GM19397 (cell line): ENCODE measurements around the gene C1QTNF7.

Experiments
- ATAC-seq: cut with Tn5 transposase; IDR thresholded peaks from one replicate; pipeline ENCODE4 v1.9.1; 2021; ENCODE audit warnings: mild to moderate bottlenecking, moderate library complexity; ENCODE audit not compliant: unreplicated experiment

The C1QTNF7 gene, protein sequence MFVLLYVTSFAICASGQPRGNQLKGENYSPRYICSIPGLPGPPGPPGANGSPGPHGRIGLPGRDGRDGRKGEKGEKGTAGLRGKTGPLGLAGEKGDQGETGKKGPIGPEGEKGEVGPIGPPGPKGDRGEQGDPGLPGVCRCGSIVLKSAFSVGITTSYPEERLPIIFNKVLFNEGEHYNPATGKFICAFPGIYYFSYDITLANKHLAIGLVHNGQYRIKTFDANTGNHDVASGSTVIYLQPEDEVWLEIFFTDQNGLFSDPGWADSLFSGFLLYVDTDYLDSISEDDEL

DNA sequence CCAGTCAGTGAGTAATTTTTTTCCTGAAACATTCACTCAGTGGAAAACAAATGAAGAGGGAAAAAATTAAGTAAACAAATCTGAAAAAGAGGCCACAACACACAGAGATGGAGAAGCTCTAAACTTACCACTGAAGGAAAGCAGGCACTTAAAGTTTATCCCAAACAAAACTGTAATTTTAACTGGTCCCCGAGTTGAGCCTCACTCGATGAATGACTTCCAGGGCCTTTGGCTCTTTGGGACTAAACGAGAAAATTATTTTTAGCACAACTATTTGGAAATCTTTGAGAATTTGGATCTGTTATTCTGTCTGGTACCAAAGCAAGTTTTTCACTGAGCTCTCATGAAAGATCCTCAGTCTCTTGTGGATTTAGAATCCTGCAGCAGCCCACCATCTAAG lies at the start of gene C1QTNF7:
C1QTNF7 (plus strand) TSS at position 333 of the 400 bp plus-strand sequence. CDS start 7,711 bp downstream, outside the sequence.
- no peak for ATAC-seq

DNA sequence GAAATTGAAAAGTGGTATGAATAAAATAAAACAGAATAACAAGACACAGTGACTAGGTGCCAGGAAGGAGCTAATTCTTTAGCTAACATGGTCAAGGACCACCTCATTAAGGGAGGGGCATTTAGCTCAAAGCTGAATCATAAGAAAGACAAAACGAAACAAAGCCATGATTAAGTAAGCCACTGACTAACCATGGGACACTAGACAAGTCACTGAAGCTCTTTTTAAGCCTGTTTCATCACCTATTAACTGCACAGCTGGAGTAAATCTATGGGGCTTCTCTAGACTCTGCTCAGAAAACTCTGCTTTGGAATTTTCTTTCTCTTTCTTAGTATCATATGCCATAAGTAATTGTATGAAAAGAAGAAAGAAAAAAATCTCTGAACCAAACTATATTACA lies 49.8 kb upstream of the C1QTNF7 start:
- ATAC-seq = no peak

DNA sequence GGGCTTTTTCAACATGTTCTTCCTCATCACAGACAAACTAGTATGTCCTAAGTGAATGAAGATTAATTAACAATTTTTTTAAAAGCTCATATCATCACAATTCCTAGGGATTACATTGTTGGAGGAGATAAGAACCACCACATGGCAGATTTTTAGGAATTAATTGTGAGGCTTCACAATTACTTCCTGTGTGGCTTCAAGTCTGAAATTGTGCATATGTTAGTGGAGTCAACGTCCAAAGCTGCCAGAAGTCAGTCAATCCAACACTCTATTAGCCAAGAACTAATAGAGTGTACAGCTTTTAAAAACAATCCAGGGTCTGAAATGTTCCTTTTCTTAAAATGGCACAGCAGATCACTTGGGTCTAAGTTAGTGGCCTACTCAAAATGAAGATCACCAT lies 49.3 kb upstream of the C1QTNF7 start:
- no peak for ATAC-seq

DNA sequence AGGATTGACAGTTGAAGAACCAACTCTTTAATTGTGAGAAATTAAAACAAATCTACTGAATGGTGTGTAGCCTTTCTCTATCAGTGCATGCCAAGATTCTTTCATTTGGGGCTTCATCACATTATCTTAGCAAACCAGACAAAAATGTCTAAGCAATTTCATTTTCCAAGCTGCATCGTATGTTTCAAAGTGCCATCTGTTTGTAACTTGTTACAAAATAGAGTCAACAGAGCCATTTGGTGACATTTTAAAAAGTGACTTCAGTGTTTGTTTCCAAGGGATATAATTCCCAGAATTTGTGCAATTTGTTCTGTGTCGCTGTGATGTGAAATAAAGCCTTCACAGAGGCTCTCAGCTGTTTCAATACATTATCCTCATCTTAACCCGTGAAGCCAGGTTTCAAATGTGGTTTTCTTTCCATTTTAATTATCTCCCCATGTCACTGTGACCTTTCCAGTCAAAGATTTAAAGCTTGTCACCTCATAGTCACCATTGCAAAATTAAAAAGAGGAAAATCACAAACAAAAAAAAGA lies 46.0 kb upstream of the C1QTNF7 start:
- ATAC-seq = no peak

DNA sequence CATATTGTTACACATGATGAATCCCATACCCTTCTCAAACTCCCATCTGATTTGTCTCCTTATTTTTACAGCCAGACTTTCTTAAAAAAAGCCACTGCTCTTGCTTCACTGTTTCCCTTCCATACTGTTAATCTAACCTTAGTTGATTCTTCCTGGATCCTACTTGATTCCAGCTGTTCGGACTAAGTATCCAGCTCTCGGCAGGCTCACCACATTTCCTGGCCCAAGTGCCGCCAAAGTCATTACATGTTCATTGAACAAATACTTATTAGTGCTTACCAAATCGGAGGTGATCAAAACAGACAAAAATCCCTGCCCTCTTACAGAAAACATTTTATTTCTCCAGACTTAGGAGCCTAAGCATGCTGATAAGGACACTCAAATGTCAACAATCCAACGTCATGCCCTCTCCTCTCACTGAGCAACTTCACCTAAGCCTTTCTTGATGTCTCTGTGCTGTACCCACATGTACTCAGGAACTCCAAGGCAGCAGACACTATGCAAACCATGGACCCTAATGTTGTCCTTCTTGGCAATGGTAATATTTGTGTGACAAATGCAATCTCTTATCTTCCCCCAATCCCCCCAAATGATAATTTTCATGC lies 45.1 kb upstream of the C1QTNF7 start:
- no peak for ATAC-seq

DNA sequence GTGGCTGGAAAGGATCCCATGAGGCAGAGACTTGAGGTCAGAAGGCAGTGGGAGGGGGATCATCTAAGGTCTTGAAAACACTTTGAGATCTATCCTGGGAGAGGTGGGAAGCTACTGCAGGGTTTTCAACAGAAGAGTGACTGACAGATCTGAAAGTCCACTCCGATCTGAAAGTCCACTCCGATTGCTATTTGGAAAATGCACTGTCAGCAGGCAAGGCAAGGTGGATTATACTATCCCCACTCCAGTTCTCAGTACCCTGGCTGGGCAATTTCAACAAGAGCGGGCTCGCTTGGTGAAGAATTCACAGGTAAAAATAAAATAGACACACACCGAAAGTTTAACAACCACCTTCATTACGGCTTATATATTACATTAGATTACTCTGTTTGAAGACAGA lies 42.3 kb upstream of the C1QTNF7 start:
- ATAC-seq = no peak

DNA sequence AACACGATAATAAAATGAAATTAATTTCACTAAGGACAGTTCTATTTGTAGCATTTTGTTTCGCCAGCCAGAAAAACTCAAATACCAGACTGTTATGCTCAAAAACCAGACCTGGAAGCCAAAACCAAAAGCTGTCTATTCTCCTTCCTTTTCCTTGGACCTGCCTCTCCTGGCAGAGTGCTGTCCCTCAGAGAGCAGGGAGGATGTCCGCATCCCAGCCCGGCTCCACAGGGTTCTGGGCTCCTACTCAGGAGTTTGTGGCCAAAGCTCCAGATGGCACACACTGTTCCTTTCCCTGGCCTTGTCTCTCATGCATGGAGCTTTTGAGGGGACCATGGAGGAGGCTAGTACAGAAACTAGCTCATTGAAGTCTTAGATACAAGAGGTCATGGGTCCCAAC lies 41.9 kb upstream of the C1QTNF7 start:
- ATAC-seq = no peak

DNA sequence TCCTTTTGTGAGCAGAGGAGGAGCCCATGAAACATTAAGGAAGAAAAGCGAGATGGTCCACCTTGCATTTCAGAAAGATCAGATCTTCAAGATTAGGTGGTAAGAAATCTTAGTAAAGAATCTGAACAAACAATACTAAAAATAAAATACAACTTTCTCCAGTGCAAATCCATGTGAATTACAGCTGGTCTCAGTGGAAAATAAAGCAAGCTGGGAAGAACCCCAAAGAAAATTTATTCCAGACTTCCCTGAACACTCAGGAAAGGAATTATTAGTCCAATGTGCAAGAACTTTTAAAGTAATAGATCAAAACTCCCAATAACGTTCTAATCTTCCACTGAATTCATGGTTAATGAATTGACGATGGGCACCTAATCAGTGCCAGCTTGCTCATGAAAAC lies 37.3 kb upstream of the C1QTNF7 start:
- ATAC-seq = no peak

DNA sequence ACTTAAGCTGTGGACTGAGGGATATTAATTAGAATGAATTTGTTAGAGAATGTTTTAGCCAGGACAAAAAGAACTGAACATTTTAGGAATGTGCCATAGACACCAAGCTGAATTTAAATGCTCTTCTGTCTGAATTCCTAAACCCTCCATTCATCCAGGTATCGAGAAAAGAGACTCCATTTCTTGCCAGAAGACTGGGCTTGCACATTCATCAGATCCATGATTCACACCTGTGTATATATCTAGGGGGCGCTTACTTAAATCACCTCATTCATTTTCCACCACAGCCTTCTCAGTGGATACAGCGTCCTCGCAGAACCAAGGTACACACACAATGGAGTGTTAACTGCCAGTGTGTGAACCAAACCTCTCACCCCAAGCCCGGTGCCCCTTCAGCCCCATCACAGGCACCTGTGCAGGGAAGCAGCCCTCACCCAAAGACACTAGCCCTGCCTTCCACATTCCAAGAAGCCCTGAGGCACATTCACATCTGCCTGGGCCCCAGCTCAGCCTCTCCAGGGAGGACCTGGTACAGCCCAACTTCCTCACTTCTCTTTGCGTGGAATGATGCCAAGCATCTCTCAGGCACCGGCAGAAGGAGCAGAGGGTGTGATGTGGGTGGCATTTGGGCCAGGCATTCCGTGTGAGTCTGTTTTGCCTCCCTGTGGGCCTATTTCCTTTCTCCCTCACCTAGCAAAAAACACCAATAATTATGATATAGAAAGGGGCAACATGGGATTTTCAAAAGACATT lies 35.6 kb upstream of the C1QTNF7 start:
- no peak for ATAC-seq

DNA sequence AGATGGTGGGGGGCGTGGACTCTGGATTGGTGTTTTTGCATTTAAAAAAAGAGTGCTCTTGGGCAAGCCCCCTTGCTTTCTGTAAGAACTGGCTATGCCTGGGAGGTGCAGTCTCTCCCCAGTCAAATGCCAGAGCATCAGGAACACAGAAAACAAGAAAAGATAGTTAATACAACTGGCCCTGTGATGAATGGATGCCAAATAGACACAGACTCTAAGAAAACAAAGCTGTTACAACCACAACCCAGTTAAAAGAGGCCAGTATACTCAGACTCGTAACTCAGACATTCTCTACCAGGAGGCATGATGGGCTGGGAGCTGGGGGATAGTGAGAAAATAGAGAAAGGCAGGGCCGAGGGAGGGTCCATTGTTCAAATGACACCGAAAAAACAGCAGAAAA lies 32.5 kb upstream of the C1QTNF7 start:
- no peak for ATAC-seq

DNA sequence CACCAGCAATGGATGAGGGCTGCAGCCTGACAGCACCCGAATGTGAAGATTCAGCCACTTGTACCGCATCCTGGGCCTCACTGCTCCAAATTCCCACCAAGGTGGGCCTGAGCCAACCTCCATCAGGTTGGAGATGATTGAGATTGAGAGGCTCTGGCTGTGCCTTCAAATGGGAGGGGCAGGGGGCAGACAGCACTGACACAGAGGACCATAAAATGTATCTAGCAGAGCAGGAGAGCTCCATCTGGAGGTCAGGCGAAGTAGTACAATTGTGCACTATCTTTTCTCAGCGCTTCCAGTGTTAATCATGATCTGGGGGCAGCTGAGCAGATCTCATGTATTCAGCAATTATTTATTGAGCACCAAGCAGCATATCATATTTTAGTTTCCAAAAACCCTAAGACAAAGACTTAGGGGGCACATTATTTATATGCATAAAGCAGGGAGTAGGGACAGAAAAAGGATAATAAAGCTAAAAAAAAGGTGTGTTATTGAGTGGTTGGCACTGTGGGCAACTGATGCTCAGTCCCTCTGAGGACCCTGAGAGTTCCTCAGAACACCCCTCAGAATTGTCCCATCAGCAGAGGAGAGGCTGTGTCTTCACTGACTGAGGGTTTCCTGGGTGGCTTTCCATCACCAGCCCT lies 31.6 kb upstream of the C1QTNF7 start:
- peak; percentile 67 for ATAC-seq

DNA sequence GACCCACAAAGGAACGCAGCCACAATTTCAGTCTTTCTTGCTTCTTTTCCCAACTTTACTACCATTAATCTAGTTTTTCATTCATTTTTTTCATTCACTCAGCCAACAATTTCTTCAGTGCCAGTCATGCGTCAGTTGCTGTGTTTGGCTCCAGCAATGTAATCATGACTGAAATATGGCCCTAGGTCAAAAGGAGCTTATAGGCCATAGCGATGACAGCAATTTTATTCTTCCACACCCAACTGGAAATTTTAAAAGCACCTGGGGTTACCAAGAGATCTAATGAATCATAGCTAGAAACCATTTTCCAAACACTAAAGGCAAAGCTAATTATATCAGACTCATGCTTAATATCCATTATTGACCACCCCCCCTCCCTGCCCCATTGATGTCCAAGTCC lies 29.8 kb upstream of the C1QTNF7 start:
- ATAC-seq = no peak

DNA sequence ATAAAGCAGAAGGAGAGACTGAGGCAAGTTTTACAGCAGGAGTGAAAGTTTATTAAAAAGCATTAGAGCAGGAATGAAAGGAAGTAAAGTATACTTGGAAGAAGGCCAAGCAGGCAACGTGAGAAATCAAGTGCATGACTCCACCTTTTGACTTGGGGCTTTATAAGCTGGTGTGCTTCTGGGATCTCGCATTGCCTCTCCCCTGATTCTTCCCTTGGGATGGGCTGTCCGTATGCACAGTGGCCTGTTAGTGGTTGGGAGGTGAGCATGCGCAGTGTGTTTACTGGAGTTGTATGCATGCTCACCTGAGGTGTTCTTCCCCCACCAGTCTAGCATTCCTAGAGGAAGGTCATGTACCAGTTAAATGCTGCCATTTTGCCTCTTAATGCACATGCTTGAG lies 29.1 kb upstream of the C1QTNF7 start:
- no peak for ATAC-seq

DNA sequence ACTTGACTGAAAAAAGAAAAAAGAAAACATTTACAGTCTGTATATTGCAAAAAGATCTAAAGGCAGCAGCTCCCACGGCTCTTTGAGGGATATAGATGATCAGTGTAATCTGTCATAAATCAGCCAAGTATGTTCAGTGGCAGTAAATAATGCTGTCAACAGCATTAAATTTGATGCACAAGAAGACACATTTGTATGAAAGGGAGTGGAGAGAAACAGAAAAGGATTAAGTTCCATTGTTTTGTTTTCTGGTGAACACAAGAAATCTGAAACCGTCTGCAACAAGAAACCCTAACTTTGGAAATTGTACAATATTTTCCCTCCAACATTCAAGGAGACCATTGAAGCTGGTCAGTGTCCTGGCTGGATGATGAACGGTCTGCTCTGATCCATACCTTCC lies 27.6 kb upstream of the C1QTNF7 start:
- no peak for ATAC-seq

DNA sequence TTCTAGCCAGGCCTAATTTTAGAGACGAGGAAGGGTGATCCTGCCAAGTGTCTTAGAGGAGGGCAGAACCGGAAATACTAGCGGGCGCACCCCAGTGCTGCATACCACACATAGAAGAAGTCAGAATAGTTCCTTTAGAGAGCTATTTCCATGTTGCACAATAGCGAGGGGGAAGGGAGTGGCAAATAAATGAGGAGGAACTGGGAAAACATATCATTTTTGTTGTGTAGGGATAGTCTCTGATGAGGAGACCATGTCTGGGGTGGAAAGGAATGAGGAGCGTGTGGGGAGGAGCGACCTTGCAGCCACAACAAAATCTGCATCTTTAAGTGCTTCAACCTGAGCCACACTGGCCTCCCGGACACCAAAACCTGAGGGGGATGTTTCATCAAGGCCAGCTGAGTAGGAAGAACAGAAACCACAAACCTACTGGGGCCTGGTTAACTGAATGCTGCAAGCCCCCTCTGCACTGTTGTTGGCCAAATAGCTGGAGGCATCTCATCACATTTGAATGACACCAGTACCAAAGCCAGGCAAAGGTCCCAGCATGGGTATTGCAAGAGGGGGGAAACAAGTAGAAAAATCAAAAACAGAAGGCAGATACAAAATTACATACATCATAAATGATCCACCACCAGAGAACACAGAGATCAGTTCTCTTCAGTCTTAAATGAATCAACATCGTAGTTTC lies 26.7 kb upstream of the C1QTNF7 start:
- no peak for ATAC-seq

DNA sequence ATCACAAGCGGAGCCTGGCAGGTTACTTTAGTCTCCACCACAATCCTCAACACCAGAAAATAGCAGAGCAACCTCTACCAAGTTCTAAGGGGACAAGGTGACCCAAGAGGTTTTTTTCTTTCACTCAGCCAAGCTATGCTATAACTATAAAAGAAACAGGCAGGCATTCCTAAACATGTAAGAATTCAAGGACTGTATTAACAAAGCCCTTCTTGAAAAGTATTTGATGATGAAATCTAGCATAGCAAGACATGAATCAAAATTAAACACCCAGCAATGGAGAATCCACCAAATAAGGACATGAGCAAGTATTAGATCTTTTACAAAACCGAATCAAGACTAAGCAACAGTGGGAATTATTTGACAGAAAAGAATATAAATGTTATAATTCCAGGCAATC lies 25.7 kb upstream of the C1QTNF7 start:
- no peak for ATAC-seq

DNA sequence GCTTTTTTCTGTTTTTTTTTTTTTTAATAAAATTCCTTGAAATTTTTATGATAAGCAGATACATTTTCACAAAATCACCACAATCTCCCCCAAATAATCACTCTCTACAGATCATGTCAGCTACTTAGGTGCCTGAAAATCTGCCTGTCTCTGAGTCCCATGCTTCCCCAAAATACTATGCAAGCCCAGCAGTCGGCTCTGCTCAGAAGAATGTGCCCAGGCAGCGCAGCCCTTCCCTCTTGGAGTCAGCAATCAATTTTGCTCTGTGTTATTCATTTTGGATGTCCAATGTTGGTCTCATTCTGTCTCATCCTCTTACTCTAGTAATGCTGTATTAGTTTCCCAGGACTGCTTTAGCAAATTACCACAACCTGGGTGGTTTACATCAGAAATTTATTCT lies 24.9 kb upstream of the C1QTNF7 start:
- no peak for ATAC-seq

DNA sequence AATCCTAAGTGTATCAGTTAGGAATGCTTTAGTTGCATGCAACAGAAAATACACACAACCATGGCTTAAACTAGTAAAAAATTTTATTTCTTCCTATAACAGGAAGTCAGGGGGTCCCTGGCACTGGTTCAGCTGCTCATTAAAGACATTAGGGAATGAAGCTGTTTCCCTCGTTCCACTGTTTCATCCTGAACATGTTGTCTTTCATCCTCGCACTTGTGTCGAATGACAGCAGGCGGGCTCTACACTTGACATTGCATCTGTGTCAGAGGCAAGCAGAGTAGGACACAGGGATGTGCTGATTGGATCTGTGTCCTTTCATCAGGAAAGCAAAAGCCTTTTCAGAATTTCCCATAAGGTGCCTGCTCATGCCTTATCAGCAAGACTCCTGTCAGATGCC lies 22.8 kb upstream of the C1QTNF7 start:
- no peak for ATAC-seq

DNA sequence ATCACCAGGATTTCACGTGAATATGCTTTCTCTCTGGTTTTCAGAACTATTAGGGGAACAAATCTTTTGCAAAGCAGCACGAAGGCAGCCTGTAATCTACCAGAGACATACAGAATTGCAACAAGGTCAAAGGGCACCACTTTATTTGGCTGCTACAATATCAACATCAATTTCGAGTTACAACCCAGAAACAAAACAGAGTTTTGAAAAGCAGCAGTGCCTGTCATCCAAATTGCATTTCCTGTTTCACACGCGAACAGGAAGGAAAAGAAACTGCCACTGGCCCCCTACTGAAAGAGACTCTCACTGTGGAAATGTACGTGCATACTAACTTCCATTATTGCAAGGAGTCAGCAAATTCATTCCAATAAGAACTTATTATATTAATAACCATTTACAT lies 17.1 kb upstream of the C1QTNF7 start:
- no peak for ATAC-seq

DNA sequence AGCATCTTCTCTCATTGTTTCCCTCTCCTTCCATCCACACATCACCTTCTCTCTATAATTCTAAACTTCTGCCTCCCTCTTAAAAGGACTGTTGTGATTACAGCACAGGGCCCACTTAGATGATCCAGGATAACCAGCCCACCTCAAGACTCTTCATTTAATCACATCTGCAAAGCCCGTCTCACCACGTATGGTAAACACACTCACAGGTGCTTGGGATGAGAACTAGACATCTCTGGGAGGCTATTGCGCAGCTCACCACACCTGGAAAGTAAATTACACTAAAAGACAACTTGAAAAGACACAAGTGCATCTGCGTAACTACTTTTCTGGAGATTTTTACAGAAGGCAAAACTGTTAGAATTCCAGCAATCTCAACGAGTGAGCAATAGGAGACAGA lies 15.4 kb upstream of the C1QTNF7 start:
- ATAC-seq = no peak
